Measurements from ENCODE around the gene PURA. TPM values are rescaled to one million over a fixed set of nuclear protein-coding genes. Genes with fewer than 3 reads are reported as not detected.

PURA gene
- total and polyA plus RNA-seq, 2 donors (not counting 3 experiments of a cell fraction or from before 2014, with no cell fraction given) = 1.3 to 8.2 TPM

DNA sequence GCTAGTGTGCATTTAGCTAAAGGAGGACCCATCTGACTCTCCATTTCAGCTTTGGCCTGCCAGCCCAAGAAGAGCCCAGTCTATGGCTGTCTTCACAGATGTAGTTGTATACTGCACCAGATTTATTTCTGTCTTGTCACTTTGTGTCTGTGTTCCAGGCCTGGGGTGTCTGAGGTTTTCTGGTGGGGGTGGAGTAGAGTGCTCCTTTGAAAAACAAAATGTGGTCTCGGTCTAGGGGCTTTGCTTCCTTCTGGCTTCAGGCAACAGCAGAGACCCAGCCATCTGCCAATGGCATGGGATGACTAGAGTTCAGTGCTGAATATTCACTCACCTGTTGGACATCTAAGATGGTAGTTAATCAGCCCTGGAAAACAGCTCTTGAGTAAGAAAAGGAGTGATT lies 22.7 kb downstream of the PURA start:
- H3K27me3 ChIP-seq (ENCODE audit: control insufficient read depth in 2 of 2, insufficient read depth in 2 of 2, low read length in 2 of 2) = no peaks in the 10 kb centered on the region
- H3K36me3 ChIP-seq (ENCODE audit: control insufficient read depth in 2 of 2, extremely low read depth in 1 of 2, insufficient read depth in 2 of 2, low read length in 2 of 2) = no peaks in the 10 kb centered on the region
- no peak overlapping the region for H3K27ac ChIP-seq (ENCODE audit: insufficient read depth, low read depth, low read length)
- no peaks in the 10 kb centered on the region for H4K20me1 ChIP-seq (replicated peaks; ENCODE audit: control insufficient read depth, extremely low read depth, insufficient read depth, low read length)
- dilution Hi-C loops (cut with MboI; ENCODE audit: extremely low pct_ligation_motif_present, low sequenced_read_pairs) (no loop called here), intact Hi-C loops (cut with micrococcal nuclease) (no loop called here)
- no peaks in the 10 kb centered on the region for H3K9me3 ChIP-seq (replicated peaks; ENCODE audit: control insufficient read depth, insufficient read depth, low read length)
- ChIA-PET POLR2A (no interaction called here), CTCF (interaction anchor here (1.1 to 2.3 kb wide), 4 partner anchors 7 to 64 kb away, joined by 3 to 10 read pairs (median 8); no protein-coding TSS in a partner anchor)
- peaks cover 11% of the 10 kb centered on the region for H3K4me1 ChIP-seq (ENCODE audit: control insufficient read depth, extremely low read depth, insufficient read depth, low read length)
- no peaks in the 10 kb centered on the region for H3K9me1 ChIP-seq (replicated peaks; ENCODE audit: control insufficient read depth, extremely low read depth, insufficient read depth, low read length)
- TF ChIP-seq JUN (IDR thresholded peaks at IDR 0.05; ENCODE audit: borderline replicate concordance, insufficient read depth, insufficient read length, low read depth) (no peak), POLR2A (IDR thresholded peaks at IDR 0.05; ENCODE audit: low read depth, low read length) (no peak), GATA2 (IDR thresholded peaks at IDR 0.05; ENCODE audit: insufficient read depth, insufficient read length, low read depth, low read length) (no peak), MAX (IDR thresholded peaks at IDR 0.05; ENCODE audit: insufficient read depth, insufficient read length) (no peak), POLR2AphosphoS5 (IDR thresholded peaks at IDR 0.05; ENCODE audit: insufficient read depth, low read depth, low read length) (no peak), FOS (IDR thresholded peaks at IDR 0.05; ENCODE audit: borderline replicate concordance, insufficient read depth, low read length) (no peak), MYC (IDR thresholded peaks at IDR 0.05; ENCODE audit: low read depth, low read length) (no peak), EZH2 (IDR thresholded peaks at IDR 0.05; ENCODE audit: borderline replicate concordance, low read depth, low read length, severe bottlenecking) (no peak)
- TF ChIP-seq, protein P1, sequence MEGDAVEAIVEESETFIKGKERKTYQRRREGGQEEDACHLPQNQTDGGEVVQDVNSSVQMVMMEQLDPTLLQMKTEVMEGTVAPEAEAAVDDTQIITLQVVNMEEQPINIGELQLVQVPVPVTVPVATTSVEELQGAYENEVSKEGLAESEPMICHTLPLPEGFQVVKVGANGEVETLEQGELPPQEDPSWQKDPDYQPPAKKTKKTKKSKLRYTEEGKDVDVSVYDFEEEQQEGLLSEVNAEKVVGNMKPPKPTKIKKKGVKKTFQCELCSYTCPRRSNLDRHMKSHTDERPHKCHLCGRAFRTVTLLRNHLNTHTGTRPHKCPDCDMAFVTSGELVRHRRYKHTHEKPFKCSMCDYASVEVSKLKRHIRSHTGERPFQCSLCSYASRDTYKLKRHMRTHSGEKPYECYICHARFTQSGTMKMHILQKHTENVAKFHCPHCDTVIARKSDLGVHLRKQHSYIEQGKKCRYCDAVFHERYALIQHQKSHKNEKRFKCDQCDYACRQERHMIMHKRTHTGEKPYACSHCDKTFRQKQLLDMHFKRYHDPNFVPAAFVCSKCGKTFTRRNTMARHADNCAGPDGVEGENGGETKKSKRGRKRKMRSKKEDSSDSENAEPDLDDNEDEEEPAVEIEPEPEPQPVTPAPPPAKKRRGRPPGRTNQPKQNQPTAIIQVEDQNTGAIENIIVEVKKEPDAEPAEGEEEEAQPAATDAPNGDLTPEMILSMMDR (IDR thresholded peaks at IDR 0.05; ENCODE audit: extremely low read depth in 1 of 2, insufficient read depth in 1 of 2, low read depth in 1 of 2, low read length in 2 of 2) = no peak
- no peak overlapping the region for H2AFZ ChIP-seq (ENCODE audit: low read depth, low read length)
- BruUV-seq (replicated peaks) = no TSS peak
- no peak for FAIRE-seq
- no peak overlapping the region for H3K4me3 ChIP-seq (replicated peaks in 1 of 3; ENCODE audit: insufficient read depth in 1 of 3, low read depth in 1 of 3, low read length in 3 of 3)
- no peak overlapping the region for H3K4me2 ChIP-seq (ENCODE audit: insufficient read depth, low read length)
- no peaks in the 10 kb centered on the region for H3K79me2 ChIP-seq (ENCODE audit: control insufficient read depth, insufficient read depth, low read length)
- H3K9ac ChIP-seq (replicated peaks; ENCODE audit: extremely low read depth, insufficient read depth, low read length) = no peak overlapping the region
- DNase-seq (ENCODE audit: low read depth, low spot score) = no peak
